HepG2 (cell line): Measurements from ENCODE around the gene ADGRD1. TPM values are rescaled to one million over a fixed set of nuclear protein-coding genes. Genes with fewer than 3 reads are reported as not detected.

Experiments
- ATAC-seq: fragments of 200-7000 bp; cut with Tn5 transposase; 3 replicates; pipeline ENCODE4 v1.9.1; 2020; ENCODE audit warnings: mild to moderate bottlenecking, moderate library complexity
- BruUV-seq: library from RNA; stranded (reverse); fragments of 400-500 nt; replicated peaks from 2 replicates; lab custom pipeline; 2021; lab: Mats Ljungman, UMichigan
- CTCF ChIA-PET: fragments of 300-600 bp; formaldehyde crosslinking; extraction: SDS; loops from one replicate; lab custom pipeline; 2021; ENCODE audit warnings: low total read pairs, inconsistent platforms, low intra/inter-chr PET ratio; lab: Yijun Ruan, JAX
- POLR2A ChIA-PET: fragments of 350-600 bp; sonication (Branson Sonifier 250); formaldehyde crosslinking; loops from one replicate; lab custom pipeline; 2020; ENCODE audit warnings: antibody characterized with exemption, inconsistent platforms; lab: Yijun Ruan, JAX
- DNase-seq: peaks from one replicate; pipeline ENCODE4 v3.0.0-alpha.2; 2015; ENCODE audit warnings: low spot score
- FAIRE-seq: peaks from 3 replicates; lab custom pipeline; 2011; peaks lifted over from hg19 to GRCh38; lab: Jason Lieb, UNC
- H2AFZ ChIP-seq: one replicate; pipeline ENCODE4 v1.6.1; 2011; ENCODE audit warnings: low read length, inconsistent platforms
- H3K27ac ChIP-seq: fragments of 300-600 bp; 3 replicates; pipeline ENCODE4 v1.8.0; 2011; ENCODE audit warnings: mixed run types, mild to moderate bottlenecking, mixed read lengths, low read length, inconsistent platforms; ENCODE audit not compliant: insufficient read depth; ENCODE audit errors: extremely low read length
- H3K27me3 ChIP-seq, 2 experiments: fragments of 200-600 bp in 1 of 2; 2 replicates in 1 of 2; 3 replicates in 1 of 2; pipeline versions ENCODE4 v1.6.0 to v1.8.0; 2011; ENCODE audit warnings: low read length in 2 of 2, mild to moderate bottlenecking in 2 of 2, moderate library complexity in 2 of 2, inconsistent platforms in 1 of 2; ENCODE audit not compliant: insufficient read depth in 2 of 2, control insufficient read depth in 1 of 2
- H3K36me3 ChIP-seq, 2 experiments: fragments of 200-600 bp in 1 of 2; replicated peaks in 1 of 2; 2 replicates in 1 of 2; 3 replicates in 1 of 2; pipeline versions ENCODE4 v1.5.1 to v1.8.0; 2011; ENCODE audit warnings: low read length in 2 of 2, inconsistent platforms in 1 of 2; ENCODE audit not compliant: insufficient read depth in 2 of 2, control insufficient read depth in 1 of 2
- H3K4me1 ChIP-seq: 2 replicates; pipeline ENCODE4 v1.5.1; 2012; ENCODE audit warnings: low read length, inconsistent platforms; ENCODE audit not compliant: insufficient read depth
- H3K4me2 ChIP-seq: 2 replicates; pipeline ENCODE4 v1.6.0; 2011; ENCODE audit warnings: low read depth, low read length, inconsistent platforms
- H3K4me3 ChIP-seq, 3 experiments: fragments of 200-600 bp in 1 of 3; sonication (generic), shearing (Covaris generic) in 1 of 3; replicated peaks in 1 of 3; 2 replicates each; pipeline ENCODE4 v1.5.1; 2011 to 2016; ENCODE audit warnings: low read length in 3 of 3, inconsistent platforms in 2 of 3, low read depth in 2 of 3, mild to moderate bottlenecking in 2 of 3, control low read depth in 1 of 3, mixed read lengths in 1 of 3; ENCODE audit not compliant: insufficient read depth in 1 of 3
- H3K79me2 ChIP-seq: one replicate; pipeline ENCODE4 v1.6.1; 2011; ENCODE audit warnings: low read length, inconsistent platforms; ENCODE audit not compliant: insufficient read depth
- H3K9ac ChIP-seq: 2 replicates; pipeline ENCODE4 v1.6.0; 2011; ENCODE audit warnings: mild to moderate bottlenecking, low read depth, low read length, inconsistent platforms; ENCODE audit not compliant: insufficient read depth
- H3K9me3 ChIP-seq: 2 replicates; pipeline ENCODE4 v1.5.1; 2012; ENCODE audit warnings: mild to moderate bottlenecking, low read length
- H4K20me1 ChIP-seq: 2 replicates; pipeline ENCODE4 v1.6.0; 2011; ENCODE audit warnings: inconsistent platforms, mild to moderate bottlenecking, low read length, moderate library complexity; ENCODE audit not compliant: insufficient read depth
- CEBPB ChIP-seq: IDR thresholded peaks from 2 replicates; pipeline ENCODE4 v1.6.1; 2011; ENCODE audit warnings: low read depth, low read length, improper control_type of control experiment, borderline replicate concordance
- ELF1 ChIP-seq: sonication (generic); formaldehyde crosslinking; IDR thresholded peaks from 2 replicates; pipeline ENCODE4 v1.4.0; 2020; ENCODE audit warnings: missing genetic modification reagents
- GATAD2A ChIP-seq: IDR thresholded peaks from 2 replicates; pipeline ENCODE4 v1.6.1; 2016
- HES4 ChIP-seq: sonication (generic); formaldehyde crosslinking; IDR thresholded peaks from 2 replicates; pipeline ENCODE4 v1.9.0; 2021; ENCODE audit warnings: mild to moderate bottlenecking, missing genetic modification reagents, borderline replicate concordance
- HIVEP1 ChIP-seq: sonication (generic); formaldehyde crosslinking; IDR thresholded peaks from 2 replicates; pipeline ENCODE4 v1.4.0; 2020; ENCODE audit warnings: mild to moderate bottlenecking, missing genetic modification reagents
- HNRNPK ChIP-seq: fragments of 200-400 bp; formaldehyde crosslinking; IDR thresholded peaks from 2 replicates; pipeline ENCODE4 v1.6.1; 2018; ENCODE audit warnings: low read length, low read depth, moderate library complexity, mild to moderate bottlenecking; ENCODE audit not compliant: poor library complexity, severe bottlenecking
- KDM5A ChIP-seq: fragments of 200-600 bp; sonication (generic); IDR thresholded peaks from 2 replicates; pipeline ENCODE4 v1.7.0; 2018; ENCODE audit warnings: antibody characterized with exemption, mild to moderate bottlenecking, low read length, borderline replicate concordance
- KDM5B ChIP-seq: sonication (generic); formaldehyde crosslinking; IDR thresholded peaks from 2 replicates; pipeline ENCODE4 v1.4.0; 2020; ENCODE audit warnings: missing genetic modification reagents, mild to moderate bottlenecking, borderline replicate concordance
- KLF15 ChIP-seq: sonication (generic); formaldehyde crosslinking; IDR thresholded peaks from 2 replicates; pipeline ENCODE4 v1.8.1; 2023; ENCODE audit warnings: borderline replicate concordance, mild to moderate bottlenecking, inconsistent platforms, missing genetic modification reagents, mixed read lengths
- KLF6 ChIP-seq: IDR thresholded peaks from 2 replicates; pipeline ENCODE4 v1.8.0; 2016; ENCODE audit warnings: missing biosample characterization, missing genetic modification reagents
- NONO ChIP-seq, 2 experiments: fragments of 450-650 bp in 1 of 2; sonication (generic) in 1 of 2; formaldehyde crosslinking in 1 of 2; IDR thresholded peaks in 1 of 2; conservative IDR thresholded peaks in 1 of 2; 2 replicates each; pipeline versions ENCODE4 v1.6.1 to v1.8.0; 2017 to 2022; ENCODE audit warnings: mild to moderate bottlenecking in 1 of 2, missing genetic modification reagents in 1 of 2, moderate library complexity in 1 of 2
- PRPF4 ChIP-seq: fragments of 200-400 bp; formaldehyde crosslinking; IDR thresholded peaks from 2 replicates; pipeline ENCODE4 v1.6.1; 2016; ENCODE audit warnings: low read length, low read depth; ENCODE audit not compliant: poor library complexity, severe bottlenecking
- RBAK ChIP-seq: sonication (generic); formaldehyde crosslinking; IDR thresholded peaks from 2 replicates; pipeline ENCODE4 v1.5.1; 2020; ENCODE audit warnings: mild to moderate bottlenecking, missing genetic modification reagents
- RBM39 ChIP-seq: fragments of 200-400 bp; formaldehyde crosslinking; IDR thresholded peaks from one replicate; pipeline ENCODE4 v1.6.1; 2018; ENCODE audit warnings: antibody characterized with exemption, mild to moderate bottlenecking, low read depth, low read length; ENCODE audit not compliant: poor library complexity, severe bottlenecking
- RFX1 ChIP-seq: fragments of 450-650 bp; IDR thresholded peaks from 2 replicates; pipeline ENCODE4 v1.6.1; 2017
- ZKSCAN5 ChIP-seq: sonication (generic); formaldehyde crosslinking; IDR thresholded peaks from 2 replicates; pipeline ENCODE4 v1.5.1; 2020; ENCODE audit warnings: mild to moderate bottlenecking, missing genetic modification reagents
- ZNF660 ChIP-seq: sonication (generic); formaldehyde crosslinking; IDR thresholded peaks from 2 replicates; pipeline ENCODE4 v1.5.1; 2020; ENCODE audit warnings: mild to moderate bottlenecking, low read depth, missing genetic modification reagents, borderline replicate concordance
- ZNF75D ChIP-seq: sonication (generic); formaldehyde crosslinking; IDR thresholded peaks from 2 replicates; pipeline ENCODE4 v1.8.1; 2023; ENCODE audit warnings: missing genetic modification reagents, mild to moderate bottlenecking, borderline replicate concordance
- ZNF850 ChIP-seq: sonication (generic); formaldehyde crosslinking; conservative IDR thresholded peaks from 2 replicates; pipeline ENCODE4 v1.9.0; 2021; ENCODE audit warnings: mild to moderate bottlenecking, missing genetic modification reagents
- WGBS: methylation state at CpG from one replicate; pipeline ENCODE4 v1.1.6; 2017; ENCODE audit warnings: low lambda C conversion rate; 5-methylcytosine and 5-hydroxymethylcytosine counted together
- in situ Hi-C: cut with HindIII; loops from 2 replicates; pipeline ENCODE4 v1.10.0; 2017; ENCODE audit warnings: low pct_unique_long_range_greater_than_20kb; ENCODE audit not compliant: extremely low pct_ligation_motif_present
- intact Hi-C: fragments of 100-400 bp; cut with micrococcal nuclease; formaldehyde crosslinking; loops from one replicate; pipeline ENCODE4 v1.10.0; 2022; ENCODE audit not compliant: unreplicated experiment
- polyA plus RNA-seq, 8 experiments: library from polyadenylated mRNA; depleted of rRNA in 3 of 8; stranded (reverse) in 7 of 8; unstranded in 1 of 8; fragments of >200 nt; fragmentation: Illumina TruSeq in 4 of 8; extraction: Trizol in 4 of 8; gene quantifications; 2 replicates each; pipeline versions ENCODE4 v1.2.1 to v1.2.3, GENCODE V29; 2011 to 2016; ENCODE audit warnings: low read depth in 4 of 8, missing spikeins in 1 of 8, mixed read lengths in 1 of 8; ENCODE audit not compliant: insufficient read depth in 1 of 8
- total RNA-seq, 5 experiments: library from RNA; depleted of rRNA; stranded (reverse); fragments of >200 nt; fragmentation: Illumina TruSeq; extraction: Trizol; gene quantifications; 2 replicates each; pipeline ENCODE4 v1.2.3, GENCODE V29; 2016; ENCODE audit warnings: low read depth in 1 of 5
- TF ChIP-seq, protein P1 (sequence below): sonication (generic); formaldehyde crosslinking; IDR thresholded peaks from 2 replicates; pipeline ENCODE4 v1.4.0; 2020; ENCODE audit warnings: mild to moderate bottlenecking, missing genetic modification reagents

ADGRD1 gene
- total and polyA plus RNA-seq, 2 of the 13 experiments (the other 11 are each of a cell fraction or from before 2014, with no cell fraction given) = 0.46 to 12.4 TPM

DNA sequence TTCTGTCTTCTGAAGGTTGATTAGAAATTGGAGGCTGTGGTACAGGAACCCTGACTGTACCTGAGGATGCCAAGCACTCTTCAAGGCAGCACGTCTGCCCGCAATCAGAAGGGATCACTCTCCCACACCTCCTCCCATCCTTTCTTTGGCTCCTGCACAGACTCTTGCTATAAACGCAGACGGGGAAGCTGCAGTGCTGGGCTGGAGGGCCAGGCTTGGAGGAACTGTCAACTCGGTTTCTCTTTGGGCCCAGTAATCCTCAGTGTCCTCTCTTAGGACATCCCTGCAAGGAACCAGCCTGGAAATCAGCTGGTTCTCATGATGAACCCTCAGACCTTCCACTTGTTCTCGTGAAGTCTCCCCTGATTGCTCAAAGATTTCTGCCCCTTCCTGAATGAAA, 201.4 kb downstream of the ADGRD1 start:
- Histone ChIP-seq H3K9me3 (no peaks in the 10 kb centered on the region), H3K36me3 (no peaks in the 10 kb centered on the region)
- no peak for FAIRE-seq
- in situ Hi-C loops = no loop called here
- TF ChIP-seq HNRNPK = no peak
- no peak for TF ChIP-seq KDM5A
- no peak for TF ChIP-seq ZNF660 (CRISPR knock-in tag)
- no peak for TF ChIP-seq CEBPB
- no peak for TF ChIP-seq KLF15 (CRISPR knock-in tag)
- TF ChIP-seq GATAD2A (CRISPR knock-in tag) = no peak
- no peak for TF ChIP-seq KLF6 (CRISPR knock-in tag)
- no peak for TF ChIP-seq ZNF850 (CRISPR knock-in tag)
- TF ChIP-seq, all 625 proteins: peak for 0
- Histone ChIP-seq H3K4me3 (no peak overlapping the region), H4K20me1 (no peaks in the 10 kb centered on the region), H3K9ac (no peak overlapping the region), H3K27ac (no peak overlapping the region), H3K79me2 (no peaks in the 10 kb centered on the region), H3K4me1 (no peaks in the 10 kb centered on the region), H3K27me3 (peaks cover 0 to 1% of the 10 kb centered on the region in 2 experiments; a peak in 2 of 5 replicates), H2AFZ (no peak overlapping the region), H3K4me2 (no peak overlapping the region)
- POLR2A ChIA-PET = no interaction called here
- no peak for DNase-seq
- 40% methylated on average over 5 of the region's 6 CpGs for WGBS
- no TSS peak for BruUV-seq
- intact Hi-C loops = no loop called here
- ATAC-seq = no peak
- CTCF ChIA-PET = no interaction called here

DNA sequence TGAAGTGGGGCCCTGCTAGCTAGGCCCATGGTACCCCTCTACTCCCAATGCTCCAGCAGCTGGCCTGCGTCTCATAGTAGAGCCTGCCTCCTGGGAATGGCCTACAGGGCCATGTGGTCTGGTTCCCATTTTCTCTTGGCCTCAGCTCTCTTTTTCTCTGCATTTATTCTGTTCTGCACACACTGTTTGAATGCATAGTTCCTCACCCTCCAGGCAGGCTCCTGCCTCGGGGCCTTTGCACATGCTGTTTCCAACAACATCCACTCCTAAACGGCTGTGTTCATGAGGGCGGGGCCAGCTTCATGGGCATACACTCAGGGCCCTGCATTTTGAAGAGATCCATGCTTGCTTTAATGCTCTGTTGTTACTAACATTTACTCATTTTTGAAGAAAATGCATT, 204.0 kb downstream of the ADGRD1 start:
- intact Hi-C loops (no loop called here), in situ Hi-C loops (no loop called here)
- Histone ChIP-seq H3K36me3 (no peaks in the 10 kb centered on the region), H3K4me3 (no peak overlapping the region), H3K79me2 (no peaks in the 10 kb centered on the region), H3K9me3 (no peaks in the 10 kb centered on the region), H2AFZ (no peak overlapping the region), H3K4me2 (no peak overlapping the region), H3K9ac (no peak overlapping the region), H3K27me3 (no peaks in the 10 kb centered on the region; a peak in 1 of 5 replicates), H3K27ac (no peak overlapping the region), H4K20me1 (no peaks in the 10 kb centered on the region), H3K4me1 (no peaks in the 10 kb centered on the region)
- ATAC-seq = no peak
- DNase-seq = no peak
- FAIRE-seq = no peak
- WGBS = 26% methylated on average over 4 of the region's 4 CpGs
- POLR2A ChIA-PET = no interaction called here
- CTCF ChIA-PET = no interaction called here
- BruUV-seq = no TSS peak
- TF ChIP-seq, protein P1, sequence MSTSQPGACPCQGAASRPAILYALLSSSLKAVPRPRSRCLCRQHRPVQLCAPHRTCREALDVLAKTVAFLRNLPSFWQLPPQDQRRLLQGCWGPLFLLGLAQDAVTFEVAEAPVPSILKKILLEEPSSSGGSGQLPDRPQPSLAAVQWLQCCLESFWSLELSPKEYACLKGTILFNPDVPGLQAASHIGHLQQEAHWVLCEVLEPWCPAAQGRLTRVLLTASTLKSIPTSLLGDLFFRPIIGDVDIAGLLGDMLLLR (CRISPR knock-in tag) = no peak
- TF ChIP-seq HES4 (CRISPR knock-in tag) (no peak), RFX1 (no peak), ZKSCAN5 (CRISPR knock-in tag) (no peak), RBAK (no peak), ELF1 (CRISPR knock-in tag) (no peak), HIVEP1 (no peak), KDM5B (CRISPR knock-in tag) (no peak), RBM39 (no peak), ZNF75D (CRISPR knock-in tag) (no peak), NONO (IDR thresholded peaks at IDR 0.05) (no peak), NONO (CRISPR knock-in tag; conservative IDR thresholded peaks at IDR 0.05) (no peak), PRPF4 (no peak)
